Activated naive CD4-positive, alpha-beta T cell treated with anti-CD3 and anti-CD28 coated beads, Interleukin-2, amount 50 U/mL, for 72 hours (primary cell): Measurements from ENCODE around the gene RIPK4. TPM values are rescaled to one million over a fixed set of nuclear protein-coding genes. Genes with fewer than 3 reads are reported as not detected.
A peak's percentile ranks its signal among the peaks of the same experiment; 100 is the strongest.
"Not testable (repeated sequence)": the region's sequence is repeated elsewhere in the genome, so short reads cannot be mapped to it uniquely, and the experiment has no call there.

Experiments
- ATAC-seq, 2 donors: fragments of 150-1000 bp; cut with Tn5 transposase; 2 replicates each; pipeline ENCODE4 v1.10.0; 2021; ENCODE audit warnings: mild to moderate bottlenecking in 2 of 2, moderate library complexity in 2 of 2
- DNase-seq, 2 donors: peaks; one replicate each; pipeline ENCODE4 v3.0.0; 2021 to 2022; ENCODE audit warnings: low spot score in 2 of 2
- H3K27ac Mint-ChIP-seq, 2 donors: one replicate each; pipeline ENCODE4 v1.8.0; 2022; ENCODE audit warnings: mild to moderate bottlenecking in 2 of 2, mixed read lengths in 2 of 2
- H3K36me3 Mint-ChIP-seq, 2 donors: one replicate each; pipeline ENCODE4 v1.8.0; 2022; ENCODE audit warnings: mixed read lengths in 2 of 2
- H3K9me3 Mint-ChIP-seq, 2 donors: one replicate each; pipeline ENCODE4 v1.8.0; 2022; ENCODE audit warnings: mixed read lengths in 2 of 2
- total RNA-seq, 2 donors: library from RNA; stranded (reverse); gene quantifications; one replicate each; pipeline ENCODE4 v1.2.3, GENCODE V29; 2022

The RIPK4 gene
- total RNA-seq, 2 donors from 2014 or later, result 0.52 to 1.3 TPM

DNA sequence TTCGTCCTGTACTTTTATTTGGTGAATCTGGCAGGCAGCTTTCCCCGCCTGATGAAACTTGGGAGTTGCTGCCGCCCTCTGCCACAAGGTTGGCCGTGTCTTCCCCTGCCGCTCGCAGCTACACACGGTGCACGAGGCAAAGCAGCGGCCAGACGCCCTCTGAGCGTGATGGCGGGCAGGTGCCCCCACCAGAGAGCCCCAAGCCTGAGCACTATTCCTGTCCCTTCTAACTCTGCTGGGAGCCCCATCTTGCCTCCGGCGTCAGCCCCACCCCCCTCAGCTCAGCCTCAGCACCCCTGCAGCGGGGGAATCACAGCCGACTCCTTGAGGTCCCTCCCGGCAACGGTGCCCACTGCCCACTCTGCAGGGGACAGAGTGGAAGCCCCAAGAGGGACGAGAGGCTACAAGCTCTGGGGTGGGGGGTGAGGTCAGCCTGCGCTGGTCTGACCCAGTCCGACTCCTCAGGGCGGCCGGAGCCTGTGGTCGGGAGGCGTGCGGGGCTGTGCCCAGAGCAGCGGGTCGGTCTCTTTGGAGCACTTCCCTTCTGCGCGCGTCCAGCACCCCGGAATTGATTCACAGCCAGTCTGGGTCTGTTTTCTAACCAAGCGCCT, 41.3 kb downstream of the RIPK4 start:
- no peak for DNase-seq
- H3K36me3 Mint-ChIP-seq, result no peaks in the 10 kb centered on the region
- H3K27ac Mint-ChIP-seq, result no peak overlapping the region
- ATAC-seq, result no peak
- H3K9me3 Mint-ChIP-seq, result no peaks in the 10 kb centered on the region

DNA sequence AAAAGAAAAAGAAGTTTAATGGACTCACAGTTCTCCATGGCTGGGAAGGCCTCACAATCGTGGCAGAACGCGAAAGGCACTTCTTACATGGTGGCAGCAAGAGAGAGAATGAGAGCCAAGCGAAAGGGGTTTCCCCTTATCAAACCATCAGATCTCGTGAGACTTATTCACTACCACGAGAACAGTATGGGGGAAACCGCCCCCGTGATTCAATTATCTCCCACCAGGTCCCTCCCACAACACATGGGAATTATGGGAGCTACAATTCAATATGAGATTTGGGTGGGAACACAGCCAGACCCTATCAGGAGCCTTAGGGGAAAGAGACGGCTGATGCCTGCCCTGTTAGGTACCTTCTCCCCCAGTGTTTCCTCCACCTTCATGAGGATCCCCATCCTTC, 43.0 kb downstream of the RIPK4 start:
- not testable (repeated sequence) for H3K9me3 Mint-ChIP-seq, H3K36me3 Mint-ChIP-seq, ATAC-seq, H3K27ac Mint-ChIP-seq, DNase-seq

DNA sequence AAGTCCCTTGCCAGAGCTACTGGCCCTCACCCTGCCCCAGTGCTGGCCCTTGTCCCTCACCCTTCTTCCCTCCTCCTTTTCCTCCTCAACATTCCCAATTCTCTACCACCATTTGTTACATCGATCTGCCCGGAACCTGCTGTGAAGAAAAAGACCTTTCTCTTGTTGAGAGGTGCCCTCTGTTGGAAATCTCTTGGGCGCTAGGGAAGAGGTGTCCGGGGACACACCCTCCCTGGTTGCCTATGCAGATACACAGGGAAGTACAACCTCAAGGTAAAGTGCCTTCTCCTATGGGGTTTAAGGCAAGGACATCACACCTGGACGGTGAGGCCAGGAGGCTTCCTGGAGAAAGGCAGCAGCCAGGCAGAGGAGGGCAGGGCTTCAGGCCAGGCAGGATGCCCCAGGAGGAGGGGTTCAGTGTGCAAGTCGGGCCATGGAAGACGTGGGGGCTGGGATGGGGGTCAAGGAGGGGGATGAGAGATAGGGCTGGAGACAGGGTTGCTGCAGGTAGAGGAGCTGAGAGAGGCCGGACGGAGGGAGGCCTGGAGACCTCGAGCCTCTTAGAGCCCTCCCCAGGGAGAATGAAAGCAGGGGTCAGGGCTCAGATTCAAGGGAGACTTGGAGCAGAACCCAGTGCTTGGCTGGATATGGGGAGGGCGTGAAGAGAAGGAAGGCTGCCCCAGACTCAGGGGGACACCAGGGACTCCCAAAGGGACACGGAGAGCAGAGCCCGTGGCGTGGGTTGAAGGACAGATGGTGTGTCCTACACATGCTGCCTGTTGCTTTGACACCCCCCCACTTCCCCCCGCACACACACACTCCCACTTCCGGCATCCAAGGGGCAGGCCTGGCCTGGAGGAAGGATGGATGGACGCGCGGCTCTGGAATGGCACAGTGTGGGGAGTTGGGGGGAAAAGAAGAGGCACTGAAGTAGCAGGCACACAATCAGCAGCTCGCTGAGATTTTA, 44.5 kb downstream of the RIPK4 start:
- no peak for ATAC-seq
- no peaks in the 10 kb centered on the region for H3K36me3 Mint-ChIP-seq

DNA sequence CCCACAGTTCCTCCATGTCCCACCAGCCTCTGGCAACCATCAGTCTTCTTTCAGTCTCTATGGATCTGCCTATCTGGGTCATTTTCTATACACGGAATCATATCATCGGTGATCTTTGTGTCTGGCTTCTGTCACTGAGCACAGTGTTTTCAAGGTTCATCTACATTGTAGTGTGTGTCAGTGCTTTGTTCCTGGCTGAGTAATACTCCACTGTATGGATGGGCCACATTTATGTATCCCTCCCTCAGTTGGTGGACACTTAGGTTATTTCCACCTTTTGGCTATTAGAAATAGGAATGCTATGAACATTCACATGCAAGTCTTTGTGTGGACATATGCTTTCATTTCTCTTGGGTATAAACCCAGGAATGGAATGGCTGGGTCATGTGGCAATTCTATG, 46.6 kb downstream of the RIPK4 start:
- no peak for DNase-seq
- no peaks in the 10 kb centered on the region for H3K9me3 Mint-ChIP-seq
- ATAC-seq, result no peak
- no peaks in the 10 kb centered on the region for H3K36me3 Mint-ChIP-seq
- H3K27ac Mint-ChIP-seq, result no peak overlapping the region

More for the DNA sequence above, 44.5 kb downstream of the RIPK4 start:
- H3K27ac Mint-ChIP-seq, result peak overlapping the region in 1 of 2 donors; percentile 11
- DNase-seq, result no peak
- no peaks in the 10 kb centered on the region for H3K9me3 Mint-ChIP-seq

DNA sequence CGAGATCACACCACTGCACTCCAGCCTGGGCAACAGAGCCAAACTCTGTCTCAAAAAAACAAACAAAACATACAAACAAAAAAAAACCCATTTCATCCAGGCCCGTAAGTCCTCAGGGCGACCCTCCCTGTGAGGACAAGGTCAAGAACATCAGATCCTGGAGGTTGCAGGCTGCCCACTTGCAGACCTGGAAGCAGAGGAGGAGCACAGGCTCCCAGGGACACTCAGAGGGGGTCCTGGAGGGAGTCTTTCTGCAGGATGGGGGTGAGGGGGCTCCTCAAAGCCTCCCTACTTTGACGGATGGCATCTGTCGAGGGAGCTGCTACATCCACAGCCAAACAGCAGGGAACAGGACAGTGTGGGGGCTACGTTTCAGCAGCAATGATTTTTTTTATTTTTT, 47.2 kb downstream of the RIPK4 start:
- ATAC-seq, result no peak
- no peaks in the 10 kb centered on the region for H3K9me3 Mint-ChIP-seq
- no peaks in the 10 kb centered on the region for H3K36me3 Mint-ChIP-seq
- no peak for DNase-seq
- H3K27ac Mint-ChIP-seq, result no peak overlapping the region

DNA sequence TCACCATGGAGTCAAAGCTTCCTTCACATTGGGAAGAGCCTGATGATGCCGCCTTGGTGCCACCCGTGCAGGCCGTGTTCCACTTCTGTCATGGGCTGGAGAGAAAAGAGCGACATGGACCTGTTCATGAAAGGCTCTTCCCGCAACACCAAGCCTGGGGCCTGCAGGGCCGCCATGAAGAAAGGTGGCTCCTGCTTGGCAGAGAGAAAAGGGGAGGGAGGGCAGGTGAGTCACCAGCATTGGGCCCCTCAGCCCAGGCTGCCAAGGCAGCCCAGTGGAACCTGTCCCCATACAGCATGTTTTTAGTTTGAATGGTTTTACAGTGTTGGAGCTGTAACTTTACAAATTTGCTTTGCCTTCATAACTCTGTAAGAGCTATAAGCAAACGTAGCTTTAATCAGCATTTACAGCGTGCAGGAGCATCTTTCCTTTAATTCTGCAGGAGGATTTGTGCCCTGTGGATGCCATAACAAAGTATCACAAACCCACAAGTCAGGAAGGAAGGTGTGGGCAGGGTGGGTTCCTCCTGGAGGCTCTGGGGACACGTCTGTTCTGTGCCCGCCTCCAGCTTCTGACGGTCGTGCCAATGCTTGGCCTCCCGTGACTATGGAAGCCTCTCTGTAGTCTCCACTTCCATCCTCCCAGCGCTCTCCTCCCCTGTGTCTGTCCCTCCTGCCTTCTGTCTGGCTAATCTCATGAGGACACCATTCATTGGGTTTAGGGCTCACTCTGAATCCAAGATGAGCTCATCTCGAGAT, 49.1 kb downstream of the RIPK4 start:
- H3K27ac Mint-ChIP-seq, result peak overlapping the region in 1 of 2 donors; percentile 29
- no peak for ATAC-seq
- no peak for DNase-seq

DNA sequence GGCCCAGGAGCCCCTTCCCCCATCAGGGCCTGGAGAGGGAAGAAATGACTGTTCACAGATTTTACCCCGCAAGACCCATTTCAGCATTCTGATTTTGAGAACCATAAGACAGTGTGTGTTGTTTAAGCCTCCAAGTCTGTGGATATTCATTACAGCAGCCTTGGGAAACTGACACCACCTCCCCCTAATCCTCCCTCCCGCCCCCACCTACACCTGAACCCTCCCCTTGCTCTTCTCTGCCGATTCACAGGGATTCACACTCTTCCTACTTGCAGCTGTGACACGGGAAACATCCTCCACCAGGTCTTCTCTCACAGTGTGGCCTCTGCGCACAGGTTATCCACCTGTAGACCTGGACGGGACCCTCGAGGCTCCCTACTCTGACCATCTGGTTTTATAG, 50.1 kb downstream of the RIPK4 start:
- no peaks in the 10 kb centered on the region for H3K9me3 Mint-ChIP-seq
- DNase-seq (no peak), ATAC-seq (no peak)
- H3K36me3 Mint-ChIP-seq, result no peaks in the 10 kb centered on the region
- no peak overlapping the region for H3K27ac Mint-ChIP-seq

More for the DNA sequence above, 49.1 kb downstream of the RIPK4 start:
- Mint-ChIP-seq H3K9me3 (no peaks in the 10 kb centered on the region), H3K36me3 (no peaks in the 10 kb centered on the region)

DNA sequence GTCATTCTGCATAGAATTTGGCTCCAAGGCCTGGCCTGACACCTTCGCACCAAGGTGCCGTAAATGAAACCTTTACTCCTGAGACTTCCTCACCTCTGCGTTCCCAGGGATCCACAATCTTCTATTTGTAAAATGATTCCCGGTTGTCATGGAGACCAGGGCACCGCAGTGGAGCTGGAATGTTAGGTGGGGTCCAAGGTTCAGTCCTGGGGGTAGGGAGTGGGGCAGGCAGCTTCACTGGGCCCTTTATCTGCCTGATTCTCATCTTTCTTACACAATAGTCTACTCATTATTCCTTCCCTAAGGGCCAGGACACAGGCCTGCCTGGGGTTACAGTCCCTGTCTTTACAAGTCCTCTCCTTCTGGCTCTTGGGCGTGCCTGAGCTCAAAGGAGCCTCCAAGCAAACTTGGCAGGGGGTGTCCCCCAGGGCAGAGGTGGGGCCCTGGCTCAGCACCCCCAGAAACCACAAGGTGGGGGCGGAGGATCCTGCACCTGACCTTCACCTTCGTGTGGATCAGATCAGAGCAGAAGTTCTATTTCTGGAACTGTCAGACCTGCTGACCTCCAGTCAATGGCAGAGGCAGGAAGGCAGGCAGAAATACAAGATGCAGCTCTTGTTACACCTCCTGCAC, 51.1 kb downstream of the RIPK4 start:
- H3K27ac Mint-ChIP-seq, result no peak overlapping the region
- ATAC-seq (no peak), DNase-seq (no peak)
- H3K36me3 Mint-ChIP-seq, result no peaks in the 10 kb centered on the region
- H3K9me3 Mint-ChIP-seq, result no peaks in the 10 kb centered on the region

DNA sequence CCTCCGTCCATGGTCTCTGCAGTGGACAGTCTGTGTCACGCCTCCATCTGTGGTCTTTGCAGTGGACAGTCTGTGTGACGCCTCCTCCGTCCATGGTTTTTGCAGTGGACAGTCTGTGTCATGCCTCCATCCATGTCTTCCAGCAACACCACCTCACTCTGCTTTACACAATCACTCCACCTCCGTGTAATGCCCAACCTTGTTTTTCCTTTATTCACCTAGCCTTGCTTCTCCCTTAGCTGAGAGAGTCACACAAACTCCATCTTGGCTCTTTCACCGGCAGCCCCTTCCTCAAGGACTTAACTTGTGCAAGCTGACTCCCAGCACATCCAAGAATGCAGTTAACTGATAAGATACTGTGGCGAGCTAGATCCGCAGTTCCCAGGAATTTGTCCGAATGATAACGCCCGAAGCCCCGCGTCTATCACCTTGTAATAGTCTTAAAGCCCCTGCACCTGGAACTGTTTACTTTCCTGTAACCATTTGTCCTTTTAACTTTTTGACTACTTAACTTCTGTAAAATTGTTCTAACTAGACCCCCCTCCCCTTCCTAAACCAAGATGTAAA, 52.5 kb downstream of the RIPK4 start:
- H3K36me3 Mint-ChIP-seq, H3K27ac Mint-ChIP-seq, DNase-seq, H3K9me3 Mint-ChIP-seq, ATAC-seq: not testable (repeated sequence)

DNA sequence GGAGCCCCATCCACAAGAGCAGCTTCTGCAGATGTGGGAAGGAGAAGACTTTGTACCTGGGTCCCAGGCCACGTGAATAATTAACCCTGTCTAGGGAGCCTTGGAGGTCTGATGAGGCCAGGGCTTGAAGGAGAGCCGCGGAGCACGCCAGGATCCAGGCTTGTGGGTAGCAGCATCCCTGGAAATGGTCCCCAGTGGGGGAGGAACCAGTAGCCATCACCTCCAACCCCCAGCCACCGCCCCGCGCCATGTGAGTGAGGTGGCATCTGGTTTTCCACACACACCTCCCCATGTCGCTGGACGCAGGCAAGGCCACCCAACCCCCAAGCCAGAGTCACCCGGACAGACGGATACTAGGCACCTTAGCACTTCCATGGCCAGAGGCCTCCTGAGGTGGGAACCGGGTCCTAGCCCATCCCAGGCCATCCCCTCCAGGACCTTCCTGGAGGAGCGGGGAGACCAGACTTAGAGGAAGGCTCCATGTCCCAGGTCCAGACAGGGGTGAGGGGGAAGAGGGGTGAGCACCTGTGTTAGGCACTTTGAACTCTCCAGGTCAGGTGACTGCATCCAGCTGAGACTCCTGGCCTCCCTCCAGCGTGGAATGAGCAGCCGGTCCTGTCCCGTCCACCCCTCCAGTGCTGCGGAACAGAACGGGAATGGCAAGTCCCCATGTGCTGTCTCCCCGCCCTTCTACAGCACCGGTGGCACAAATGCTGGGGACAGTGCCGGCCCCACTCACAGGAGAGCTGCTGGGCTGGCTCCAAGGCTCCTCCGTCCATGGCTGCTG, 53.2 kb downstream of the RIPK4 start:
- ATAC-seq (no peak), DNase-seq (no peak)
- Mint-ChIP-seq H3K36me3 (no peaks in the 10 kb centered on the region), H3K27ac (no peak overlapping the region), H3K9me3 (no peaks in the 10 kb centered on the region)

DNA sequence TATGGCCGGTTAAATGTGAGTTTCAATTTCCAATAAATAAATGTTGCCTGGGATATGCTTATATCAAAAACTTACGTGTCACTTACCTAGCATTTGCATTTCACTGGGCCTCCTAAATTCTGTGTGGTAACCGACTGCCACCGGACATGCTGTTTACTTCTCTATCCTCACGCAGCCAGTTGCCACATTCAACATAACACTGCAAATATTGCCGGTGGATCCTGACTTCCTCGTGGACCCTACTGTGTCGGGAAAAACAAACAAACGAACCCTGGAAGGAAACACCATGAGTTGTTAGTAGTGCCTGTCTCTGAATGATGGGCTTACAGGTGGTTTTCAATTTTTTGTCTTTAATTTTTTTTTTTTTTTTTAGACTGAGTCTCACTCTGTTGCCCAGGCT, 54.1 kb downstream of the RIPK4 start:
- no peak overlapping the region for H3K27ac Mint-ChIP-seq

DNA sequence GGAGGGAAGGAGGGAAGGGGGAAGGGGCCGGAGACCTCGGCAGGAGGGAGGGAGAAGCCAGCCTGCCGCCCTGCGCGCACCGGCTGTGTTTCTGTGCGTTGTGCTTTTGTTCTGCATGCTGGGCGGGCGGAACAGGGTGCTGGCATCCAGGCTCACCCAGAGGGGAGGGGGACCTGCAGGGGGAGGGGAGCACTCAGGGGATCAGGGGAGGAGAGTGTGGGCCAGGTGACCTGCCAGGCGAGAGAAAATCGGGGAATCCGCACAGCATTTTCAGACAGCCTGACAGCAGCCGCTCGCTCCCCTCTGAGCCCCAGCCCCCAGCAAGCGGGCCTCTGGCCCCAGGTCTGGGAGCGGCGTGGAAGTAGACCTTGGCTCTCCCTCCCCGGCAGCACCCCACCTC, 54.7 kb downstream of the RIPK4 start:
- DNase-seq, result no peak
- ATAC-seq, result no peak
- Mint-ChIP-seq H3K9me3 (peaks cover 0 to 5% of the 10 kb centered on the region in 2 donors), H3K36me3 (no peaks in the 10 kb centered on the region), H3K27ac (no peak overlapping the region)

More for the DNA sequence above, 54.1 kb downstream of the RIPK4 start:
- Mint-ChIP-seq H3K9me3 (no peaks in the 10 kb centered on the region), H3K36me3 (no peaks in the 10 kb centered on the region)
- ATAC-seq (no peak), DNase-seq (no peak)

DNA sequence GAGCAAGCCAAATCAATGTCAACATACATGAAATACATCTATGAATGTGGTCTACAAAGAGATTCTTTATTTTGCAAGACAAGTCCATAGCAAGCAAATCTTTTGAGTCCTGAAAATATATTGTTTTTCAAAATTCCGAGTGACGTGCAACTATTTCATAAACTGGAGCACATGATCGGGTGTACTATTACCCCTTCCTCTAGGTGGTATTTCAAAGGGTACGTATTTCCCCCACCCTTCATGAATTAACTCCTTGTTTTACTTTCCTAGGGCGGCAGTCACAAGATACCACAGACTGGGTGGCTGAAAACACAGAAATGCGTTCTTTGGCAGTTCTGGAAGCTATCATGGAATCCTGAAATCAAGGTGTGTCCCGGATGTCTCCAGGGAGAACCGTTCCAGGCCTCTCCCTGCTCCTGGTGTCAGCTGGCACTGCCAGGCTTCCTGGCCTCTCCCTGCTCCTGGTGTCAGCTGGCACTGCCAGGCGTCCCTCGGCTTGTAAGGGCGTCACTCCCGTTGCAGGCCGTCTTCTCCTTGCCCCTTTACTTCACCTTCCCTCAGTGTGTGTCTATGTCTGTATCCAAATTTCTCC, 55.3 kb downstream of the RIPK4 start:
- ATAC-seq (no peak), DNase-seq (no peak)
- Mint-ChIP-seq H3K36me3 (no peaks in the 10 kb centered on the region), H3K9me3 (peaks cover 4 to 6% of the 10 kb centered on the region in 2 donors), H3K27ac (no peak overlapping the region)

DNA sequence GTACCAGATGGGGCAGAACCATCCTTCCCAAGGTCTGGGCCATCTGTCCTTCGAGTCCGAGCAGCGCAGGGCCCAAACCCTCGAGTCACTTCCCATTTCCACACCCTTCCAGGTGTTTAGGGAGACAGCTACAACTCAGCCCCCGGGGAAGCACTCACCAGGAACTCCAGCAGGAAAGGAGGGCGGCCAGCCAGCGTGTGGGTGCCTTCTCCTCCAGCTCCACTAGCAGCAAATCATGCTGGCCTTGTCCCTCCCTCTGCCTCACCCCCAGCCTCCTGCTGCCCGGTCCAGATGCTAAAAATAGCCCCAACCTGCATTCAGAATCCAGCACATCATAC, 56.1 kb downstream of the RIPK4 start:
- Mint-ChIP-seq H3K36me3 (no peaks in the 10 kb centered on the region), H3K9me3 (peaks cover 4 to 6% of the 10 kb centered on the region in 2 donors), H3K27ac (no peak overlapping the region)
- DNase-seq (no peak), ATAC-seq (no peak)

DNA sequence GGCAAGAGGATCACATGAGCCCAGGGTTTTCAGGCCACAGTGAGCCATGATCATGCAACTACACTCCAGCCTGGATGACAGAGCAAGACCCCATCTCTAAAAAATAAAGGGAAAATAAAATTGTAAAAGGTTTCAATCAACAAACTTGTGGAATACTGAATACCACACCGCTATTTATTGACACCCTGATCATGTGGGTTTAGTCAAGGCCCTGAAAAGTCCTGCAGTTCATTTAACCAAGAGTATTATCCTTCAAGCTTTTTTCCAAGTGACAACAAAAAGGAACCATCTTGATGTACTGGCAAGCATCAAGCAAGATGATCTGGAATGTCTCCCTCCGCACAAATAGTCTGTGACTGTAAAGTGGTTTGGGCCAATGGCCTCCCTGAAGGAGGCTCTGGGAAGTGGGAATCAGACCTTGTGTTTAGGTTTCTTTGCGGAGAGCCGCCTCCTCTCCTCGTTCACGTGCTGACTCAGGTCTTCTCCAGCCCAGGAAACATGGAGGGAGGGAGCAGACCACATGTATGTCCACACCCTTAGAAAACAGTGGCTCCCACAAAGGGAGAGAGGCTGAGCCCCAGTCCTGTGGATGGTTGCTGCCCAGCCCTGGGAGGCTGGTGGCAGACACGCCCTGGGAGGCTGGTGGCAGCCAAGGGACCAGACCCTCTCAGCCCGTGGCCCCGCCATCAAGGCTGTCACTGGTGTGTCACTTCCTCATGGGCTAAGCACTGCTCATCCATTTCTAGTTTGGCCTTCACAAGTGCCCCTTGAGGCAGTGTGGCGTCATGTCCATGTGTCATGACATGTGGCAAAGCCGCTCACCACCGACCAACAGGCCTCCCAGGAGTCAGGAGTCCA, 56.7 kb downstream of the RIPK4 start:
- no peaks in the 10 kb centered on the region for H3K36me3 Mint-ChIP-seq
- H3K27ac Mint-ChIP-seq, result no peak overlapping the region
- H3K9me3 Mint-ChIP-seq, result peaks cover 4 to 6% of the 10 kb centered on the region in 2 donors
- DNase-seq (no peak), ATAC-seq (no peak)
